ENCODE data around the gene HDGF. TPM values are rescaled to one million over a fixed set of nuclear protein-coding genes. Genes with fewer than 3 reads are reported as not detected.

HDGF gene
- total RNA-seq, 4 donors from 2014 or later, result 180 to 278 (median 236) TPM

DNA sequence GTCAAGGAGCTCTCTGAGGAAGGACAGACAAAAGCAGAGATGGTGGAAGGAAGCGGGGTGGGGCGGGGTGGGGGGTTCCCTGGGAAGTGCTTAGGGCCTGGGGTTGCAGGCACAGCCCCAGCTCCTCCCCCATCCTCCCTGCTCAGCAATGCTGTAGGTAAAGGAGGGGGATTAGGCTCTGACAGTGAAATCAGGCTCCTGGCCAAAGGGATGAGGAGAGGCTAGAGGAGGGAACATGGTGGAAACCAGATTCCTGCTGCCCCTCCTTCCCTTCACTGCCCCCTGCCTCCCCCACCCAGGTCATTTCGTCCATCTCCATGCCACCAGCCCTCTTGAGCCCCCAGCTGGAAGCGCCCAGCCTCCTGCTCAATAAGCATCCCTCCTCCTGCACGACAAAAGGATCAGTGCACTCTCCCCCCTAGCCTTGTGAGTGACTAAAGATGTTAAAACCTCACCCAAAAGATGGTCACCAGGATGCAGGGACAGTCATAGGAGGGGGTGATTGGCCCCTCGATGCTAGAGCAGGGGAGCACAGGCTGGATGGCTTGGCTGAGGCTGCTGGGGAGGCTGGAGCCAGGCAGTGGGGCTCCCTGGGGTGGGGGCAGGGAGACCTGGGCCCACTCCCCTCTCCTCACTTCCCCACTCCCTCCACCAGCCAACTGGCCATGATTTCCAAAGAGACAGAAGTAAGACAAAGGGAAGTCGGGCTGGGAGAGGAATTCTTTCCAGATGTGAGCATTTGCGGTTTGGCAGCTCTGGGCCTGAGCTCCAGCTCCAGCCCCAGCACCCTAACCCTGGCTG is 43.9 kb downstream of the HDGF start:
- Histone ChIP-seq H3K4me3 (no peak overlapping the region), H3K27ac (peak overlapping the region; percentile 21 to 84 (median 79)), H3K9me3 (no peaks in the 10 kb centered on the region), H3K36me3 (no peaks in the 10 kb centered on the region), H3K4me1 (peaks cover 84 to 100% (median 87%) of the 10 kb centered on the region in 3 donors), H3K27me3 (peaks cover 0 to 30% (median 0%) of the 10 kb centered on the region in 4 donors)
- intact Hi-C loops (cut with DNase I), result no loop called here
- no peak for DNase-seq
- no peak for TF ChIP-seq POLR2A (IDR thresholded peaks at IDR 0.05)
- TF ChIP-seq, protein P1, sequence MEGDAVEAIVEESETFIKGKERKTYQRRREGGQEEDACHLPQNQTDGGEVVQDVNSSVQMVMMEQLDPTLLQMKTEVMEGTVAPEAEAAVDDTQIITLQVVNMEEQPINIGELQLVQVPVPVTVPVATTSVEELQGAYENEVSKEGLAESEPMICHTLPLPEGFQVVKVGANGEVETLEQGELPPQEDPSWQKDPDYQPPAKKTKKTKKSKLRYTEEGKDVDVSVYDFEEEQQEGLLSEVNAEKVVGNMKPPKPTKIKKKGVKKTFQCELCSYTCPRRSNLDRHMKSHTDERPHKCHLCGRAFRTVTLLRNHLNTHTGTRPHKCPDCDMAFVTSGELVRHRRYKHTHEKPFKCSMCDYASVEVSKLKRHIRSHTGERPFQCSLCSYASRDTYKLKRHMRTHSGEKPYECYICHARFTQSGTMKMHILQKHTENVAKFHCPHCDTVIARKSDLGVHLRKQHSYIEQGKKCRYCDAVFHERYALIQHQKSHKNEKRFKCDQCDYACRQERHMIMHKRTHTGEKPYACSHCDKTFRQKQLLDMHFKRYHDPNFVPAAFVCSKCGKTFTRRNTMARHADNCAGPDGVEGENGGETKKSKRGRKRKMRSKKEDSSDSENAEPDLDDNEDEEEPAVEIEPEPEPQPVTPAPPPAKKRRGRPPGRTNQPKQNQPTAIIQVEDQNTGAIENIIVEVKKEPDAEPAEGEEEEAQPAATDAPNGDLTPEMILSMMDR (IDR thresholded peaks at IDR 0.05), result no peak
- WGBS, 2 donors, result 38 to 45% methylated on average over 3 to 4 of the region's 8 CpGs

- WGBS, 2 donors, result 10 to 20% methylated on average over 7 to 19 of the region's 29 CpGs
- peak overlapping the region; percentile 53 to 84 (median 79) for H3K27ac ChIP-seq
- TF ChIP-seq, protein P1 (IDR thresholded peaks at IDR 0.05), result no peak
- TF ChIP-seq POLR2A (IDR thresholded peaks at IDR 0.05), result no peak
- intact Hi-C loops (cut with DNase I), result no loop called here
- H3K4me3 ChIP-seq, result peak overlapping the region; percentile 37 to 67 (median 54)
- no peaks in the 10 kb centered on the region for H3K36me3 ChIP-seq
- H3K27me3 ChIP-seq, result peaks cover 0 to 37% (median 0%) of the 10 kb centered on the region in 4 donors
- H3K4me1 ChIP-seq, result peaks cover 79 to 100% (median 83%) of the 10 kb centered on the region in 3 donors
- no peaks in the 10 kb centered on the region for H3K9me3 ChIP-seq
- no peak for DNase-seq
These were observed 44.6 kb downstream of the HDGF start for GRCh38 chr1:156706657-156707416.

DNA sequence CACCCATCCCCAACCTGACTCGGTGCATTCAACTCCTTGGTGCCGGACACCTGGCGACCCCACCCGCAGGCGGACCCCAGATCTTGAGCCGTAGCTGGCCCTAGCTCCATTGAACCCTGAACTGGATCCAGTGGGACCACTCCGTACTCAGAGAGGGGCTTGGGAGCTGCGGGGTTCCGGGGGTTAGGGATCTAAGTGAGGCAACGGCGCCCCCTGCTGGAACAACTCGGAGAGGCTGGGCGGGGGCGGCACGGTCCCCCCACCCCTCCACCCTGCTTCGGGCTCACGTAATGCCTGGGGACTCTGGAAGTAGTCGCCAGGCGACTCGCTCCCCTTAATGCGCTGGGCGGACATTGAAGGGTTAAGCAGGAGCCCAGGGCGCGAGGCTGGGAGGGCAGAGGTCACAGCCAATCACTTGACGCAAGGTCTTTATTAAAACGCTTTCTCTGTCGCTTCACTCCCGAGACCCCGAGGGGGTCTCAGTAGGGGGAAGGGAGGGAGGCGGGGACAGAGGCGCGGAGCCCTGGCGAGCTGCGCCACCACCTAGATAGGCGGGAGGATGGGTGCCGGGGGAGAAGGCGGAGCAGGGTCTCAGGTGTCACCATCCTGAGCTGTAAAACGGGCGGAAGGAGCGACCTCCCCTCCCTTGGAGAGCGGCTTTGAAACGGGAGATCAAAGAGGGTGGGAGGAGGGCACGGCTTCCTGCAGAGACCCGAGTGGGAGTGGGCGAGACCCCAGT is 45.4 kb downstream of the HDGF start:
- no peaks in the 10 kb centered on the region for H3K9me3 ChIP-seq
- intact Hi-C loops (cut with DNase I), result no loop called here
- TF ChIP-seq, protein P1 (IDR thresholded peaks at IDR 0.05), result peak; percentile 69 to 91 (median 81)
- TF ChIP-seq POLR2A (IDR thresholded peaks at IDR 0.05), result no peak
- H3K4me3 ChIP-seq, result peak overlapping the region; percentile 37 to 67 (median 54)
- peaks cover 0 to 45% (median 0%) of the 10 kb centered on the region in 4 donors for H3K27me3 ChIP-seq
- DNase-seq, result no peak
- peak overlapping the region; percentile 53 to 84 (median 79) for H3K27ac ChIP-seq
- peaks cover 74 to 100% (median 76%) of the 10 kb centered on the region in 3 donors for H3K4me1 ChIP-seq
- 0% methylated on average over 14 to 21 of the region's 45 CpGs for WGBS, 2 donors
- peaks cover 0 to 4% (median 0%) of the 10 kb centered on the region in 3 donors for H3K36me3 ChIP-seq

DNA sequence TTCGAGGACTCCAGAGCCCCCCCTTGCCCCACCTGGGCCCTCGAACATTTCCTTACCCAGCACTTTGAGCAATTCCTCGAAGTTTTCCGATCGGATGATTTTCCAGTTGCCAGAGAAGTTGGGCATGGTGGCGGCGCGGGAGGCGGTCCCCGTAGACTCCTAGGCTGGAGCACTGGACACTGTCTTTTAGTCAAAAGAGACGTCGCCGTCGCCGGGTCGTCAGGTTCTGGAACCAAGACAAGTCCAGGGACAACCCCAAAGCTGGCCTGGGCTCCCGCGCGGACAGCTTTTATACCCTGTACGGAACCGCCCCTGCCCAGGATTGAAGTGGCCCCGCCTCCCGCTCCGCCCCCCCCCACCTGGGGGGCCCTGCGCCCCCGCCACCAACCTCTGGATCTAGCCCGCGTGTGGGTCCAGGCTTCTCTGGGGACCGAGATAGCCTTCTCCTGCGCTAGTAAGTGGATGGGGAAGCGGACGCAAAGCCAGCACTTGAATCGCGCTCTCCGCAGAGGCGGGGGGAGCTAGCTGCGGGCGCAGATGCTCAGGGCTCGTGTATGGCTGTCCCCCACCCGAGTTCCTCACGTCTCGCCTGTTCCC is 46.1 kb downstream of the HDGF start, which contains the start of gene CRABP2:
Gene CRABP2, minus strand, starts transcription at position 263 of the 597 bp plus-strand sequence. Its CDS starts 137 bp downstream, at position 126.
- TF ChIP-seq, protein P1 (IDR thresholded peaks at IDR 0.05), result no peak
- TF ChIP-seq POLR2A (IDR thresholded peaks at IDR 0.05), result no peak
- Histone ChIP-seq H3K27ac (peak within 1 kb of the TSS; percentile 53 to 84 (median 79)), H3K9me3 (no peaks in the 10 kb centered on the region), H3K4me1 (peaks cover 67 to 100% (median 69%) of the 10 kb centered on the region in 3 donors), H3K4me3 (peak within 1 kb of the TSS; percentile 37 to 67 (median 54)), H3K36me3 (peaks cover 0 to 11% (median 0%) of the 10 kb centered on the region in 3 donors), H3K27me3 (peaks cover 0 to 51% (median 0%) of the 10 kb centered on the region in 4 donors)
- no peak for DNase-seq
- WGBS, 2 donors, result 0% methylated on average over 1 to 7 of the region's 42 CpGs
- intact Hi-C loops (cut with DNase I), result no loop called here
